CD1c-positive myeloid dendritic cell (primary cell): ENCODE results near the gene RNF166.

Experiments
- DNase-seq: peaks from one replicate; pipeline ENCODE4 v3.0.0-alpha.2; 2016; ENCODE audit errors: extremely low spot score

RNF166 gene

DNA sequence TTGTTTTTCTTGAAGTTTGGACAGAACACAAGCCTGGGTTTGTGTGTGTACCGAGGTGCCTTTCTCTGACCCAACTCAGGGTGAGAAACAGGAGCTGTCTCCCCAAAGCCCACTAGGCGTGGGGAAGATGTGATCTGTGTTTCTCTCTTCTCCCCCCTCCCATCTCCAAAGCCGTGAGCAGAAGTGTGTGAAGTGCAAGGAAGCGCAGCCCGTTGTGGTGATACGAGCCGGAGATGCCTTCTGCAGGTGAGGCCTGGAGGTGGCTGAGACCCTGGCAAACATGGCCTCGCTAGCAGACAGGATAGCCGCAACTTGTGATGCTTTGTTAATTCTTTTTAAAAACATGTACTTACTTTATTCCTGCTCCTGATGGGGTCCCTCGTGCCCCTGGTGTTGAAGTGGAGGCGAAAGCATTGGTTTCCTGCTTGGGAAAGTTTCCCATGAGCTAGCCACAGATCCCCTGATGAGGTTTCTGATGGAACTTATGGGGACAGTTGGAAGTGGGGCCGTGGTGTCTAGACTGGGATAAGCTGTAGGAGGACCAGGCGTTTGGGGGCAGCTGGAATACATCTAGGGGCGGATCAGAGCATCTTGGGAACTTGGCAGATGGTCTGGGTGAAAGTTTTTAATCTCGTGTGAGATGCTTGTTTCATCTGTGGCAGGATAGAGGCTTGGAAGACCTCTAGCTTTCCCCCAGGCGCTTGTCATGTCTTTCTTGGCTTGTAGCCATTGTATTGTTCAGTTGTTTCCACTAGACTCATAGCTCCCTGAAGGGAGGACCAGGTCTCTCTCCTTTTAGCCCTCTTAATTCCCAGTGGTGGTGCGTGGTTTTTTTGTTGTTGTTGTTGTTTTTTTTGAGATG, 988 bp upstream of the RNF166 start:
- no peak for DNase-seq

DNA sequence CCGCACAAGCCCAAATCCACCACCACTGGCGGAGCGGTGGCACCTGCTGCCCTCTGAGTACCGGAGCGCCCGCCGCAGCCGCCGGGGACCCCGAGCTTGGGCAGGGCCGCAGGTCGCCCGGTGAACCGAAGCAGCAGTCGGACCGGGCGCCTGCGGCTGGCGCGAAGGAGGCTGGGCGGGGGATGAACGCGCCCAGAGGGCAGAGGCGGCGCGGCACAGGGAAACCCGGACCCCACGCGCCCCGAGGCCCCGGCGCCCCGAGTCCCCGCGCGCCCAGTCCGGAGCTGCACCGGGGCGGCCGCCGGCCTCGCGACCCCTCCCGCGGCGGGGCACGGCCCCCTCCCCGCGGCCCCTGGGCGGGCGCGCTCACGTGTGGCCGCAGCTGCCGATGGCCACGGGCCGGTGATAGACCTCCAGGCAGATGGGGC, 393 bp downstream of the RNF166 start:
- no peak for DNase-seq

DNA sequence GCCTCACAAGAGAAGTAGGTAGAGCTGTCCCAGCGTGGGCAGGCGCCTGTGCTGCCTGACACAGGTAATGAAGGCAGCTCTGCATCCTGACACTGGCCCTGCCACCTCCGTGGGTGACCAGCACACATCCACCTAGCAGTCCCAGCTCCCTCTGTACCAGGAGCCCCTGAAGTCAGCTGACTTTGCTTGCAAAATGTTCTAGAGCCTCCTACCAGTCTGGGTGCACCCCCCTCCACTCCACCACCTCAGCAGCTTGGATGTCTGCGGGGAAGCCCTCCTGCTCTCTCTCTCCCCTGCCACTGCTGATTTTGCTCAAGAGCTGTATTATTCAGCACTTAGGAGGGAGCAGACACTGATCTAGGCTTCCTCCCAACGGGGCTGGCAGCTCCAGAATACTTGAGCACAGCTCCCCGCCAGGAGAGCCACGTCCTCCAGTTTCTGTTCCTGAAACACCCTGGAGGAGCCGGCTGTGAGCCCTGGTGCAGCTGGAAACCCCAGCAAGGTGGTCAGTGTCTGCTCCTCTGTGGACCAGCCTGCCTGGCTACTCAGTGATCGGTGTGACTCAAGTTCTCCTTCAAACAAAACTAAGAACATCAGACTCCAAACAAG, 1.0 kb downstream of the RNF166 start:
- DNase-seq = peak; percentile 82

DNA sequence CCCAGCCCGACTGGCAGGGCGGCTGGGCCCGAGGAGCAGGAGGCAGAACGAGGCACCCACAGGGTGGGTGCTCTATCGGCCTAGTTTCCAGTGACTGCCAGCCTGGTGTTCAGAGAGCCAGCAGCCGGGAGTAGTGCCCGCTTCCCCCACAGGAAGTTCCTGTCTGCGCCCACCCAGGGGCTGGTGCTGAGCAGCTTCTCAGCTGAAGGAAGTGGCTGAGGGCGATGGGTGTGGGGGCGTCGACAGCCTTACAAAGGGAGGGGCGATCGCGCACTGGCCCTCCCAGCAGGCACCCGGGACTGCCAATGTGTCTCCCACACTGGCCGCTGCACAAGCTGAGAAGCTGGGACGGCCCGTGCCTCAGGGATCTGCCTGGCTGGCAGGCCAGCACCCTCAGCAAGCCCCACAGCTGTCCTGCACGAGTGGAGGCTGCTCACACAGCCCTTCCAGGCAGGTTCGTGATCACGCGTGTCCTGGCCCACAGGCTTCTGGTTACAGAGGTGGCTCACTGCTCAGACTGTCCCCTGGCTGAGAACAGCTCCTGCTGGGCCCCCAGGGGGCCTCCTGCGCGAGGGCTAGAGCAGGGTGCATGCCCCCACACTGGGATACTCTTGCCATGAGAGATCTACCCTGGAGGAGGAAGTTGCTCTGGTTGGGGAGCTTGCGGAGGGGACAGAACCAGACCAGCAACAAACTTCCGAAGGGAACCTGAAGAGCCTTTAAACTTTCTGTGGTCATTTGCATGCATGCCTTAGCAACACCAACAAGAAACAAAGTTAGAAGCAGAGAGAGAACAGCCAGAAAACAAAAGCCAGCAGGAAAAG, 2.5 kb downstream of the RNF166 start:
- peak; percentile 94 for DNase-seq

DNA sequence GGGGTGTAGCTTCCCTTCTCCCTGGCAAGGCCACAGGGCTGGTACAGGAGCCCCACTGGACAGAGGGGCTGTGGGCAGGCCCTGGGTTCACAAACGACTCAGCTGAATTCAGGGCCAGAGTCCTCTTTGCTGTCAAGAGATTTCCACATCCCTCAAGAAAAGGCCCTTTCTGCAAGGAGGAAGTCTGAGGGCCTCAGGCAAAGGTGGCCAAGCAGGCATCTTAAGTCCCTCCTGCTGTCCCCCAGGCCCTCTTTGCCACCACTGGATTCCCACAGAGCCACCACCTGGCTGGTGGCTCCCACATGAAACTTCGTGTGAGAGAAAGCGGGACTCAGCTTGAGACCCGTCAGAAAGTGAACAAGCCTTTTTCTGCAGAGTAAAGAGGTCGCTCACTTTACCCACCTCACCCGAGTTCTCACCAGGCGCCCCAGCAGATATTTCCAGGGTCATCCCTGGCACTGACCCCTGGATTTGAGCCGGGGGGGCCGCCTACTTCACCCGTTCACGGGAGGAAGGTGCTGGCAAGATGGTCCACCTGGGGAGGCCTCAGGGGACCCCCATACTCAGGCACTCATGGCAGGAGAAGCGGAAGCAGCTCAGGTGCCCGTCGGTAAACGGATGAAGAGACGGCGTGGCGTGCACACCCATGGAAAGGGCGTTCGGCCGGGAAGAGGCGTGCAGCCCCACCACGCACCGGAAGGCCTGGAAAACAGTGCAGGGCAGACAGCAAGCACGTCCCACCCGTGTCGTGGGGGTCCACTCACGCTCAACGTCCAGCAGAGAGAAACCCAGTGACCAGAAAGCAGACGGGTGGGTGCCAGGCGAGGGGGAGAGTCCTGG, 3.6 kb downstream of the RNF166 start:
- DNase-seq = peak; percentile 66

DNA sequence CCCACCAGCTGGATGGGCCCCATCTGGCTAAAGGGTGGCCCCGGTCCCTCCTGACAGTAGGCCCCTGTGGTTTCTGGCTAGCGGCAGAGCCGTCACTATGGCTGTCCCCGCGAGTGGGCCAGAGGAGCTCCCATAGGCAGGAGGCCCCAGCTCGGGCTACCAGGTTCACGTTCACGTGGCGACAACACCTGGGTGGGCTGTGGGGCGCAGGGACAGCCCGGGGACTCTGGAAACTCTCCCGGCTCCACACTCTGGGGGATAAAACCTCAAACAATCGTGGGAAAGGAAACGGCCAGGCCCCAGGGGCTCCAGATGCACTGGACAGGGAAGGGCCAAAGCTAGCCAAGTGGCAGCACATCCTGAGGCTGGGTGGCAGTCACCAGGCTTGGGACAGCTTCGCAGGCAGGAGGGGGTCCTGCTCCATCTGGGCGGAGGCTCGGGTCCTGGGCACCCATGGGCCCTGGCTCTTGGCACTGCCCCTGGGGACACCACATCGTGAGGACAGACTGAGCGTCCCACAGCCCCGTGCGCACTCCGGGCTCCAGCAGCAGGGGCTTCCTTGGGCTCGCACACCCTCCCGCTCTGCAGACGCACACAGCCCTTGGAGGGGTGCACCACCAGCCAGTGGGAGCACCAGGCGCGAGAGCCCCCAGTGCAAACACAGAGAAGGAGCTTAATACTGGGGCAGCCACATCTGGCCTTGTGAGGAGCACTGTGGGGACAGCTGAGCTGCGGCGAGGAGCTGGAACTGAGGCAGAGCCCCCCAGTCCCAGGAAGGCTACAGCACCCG, 4.4 kb downstream of the RNF166 start:
- no peak for DNase-seq

DNA sequence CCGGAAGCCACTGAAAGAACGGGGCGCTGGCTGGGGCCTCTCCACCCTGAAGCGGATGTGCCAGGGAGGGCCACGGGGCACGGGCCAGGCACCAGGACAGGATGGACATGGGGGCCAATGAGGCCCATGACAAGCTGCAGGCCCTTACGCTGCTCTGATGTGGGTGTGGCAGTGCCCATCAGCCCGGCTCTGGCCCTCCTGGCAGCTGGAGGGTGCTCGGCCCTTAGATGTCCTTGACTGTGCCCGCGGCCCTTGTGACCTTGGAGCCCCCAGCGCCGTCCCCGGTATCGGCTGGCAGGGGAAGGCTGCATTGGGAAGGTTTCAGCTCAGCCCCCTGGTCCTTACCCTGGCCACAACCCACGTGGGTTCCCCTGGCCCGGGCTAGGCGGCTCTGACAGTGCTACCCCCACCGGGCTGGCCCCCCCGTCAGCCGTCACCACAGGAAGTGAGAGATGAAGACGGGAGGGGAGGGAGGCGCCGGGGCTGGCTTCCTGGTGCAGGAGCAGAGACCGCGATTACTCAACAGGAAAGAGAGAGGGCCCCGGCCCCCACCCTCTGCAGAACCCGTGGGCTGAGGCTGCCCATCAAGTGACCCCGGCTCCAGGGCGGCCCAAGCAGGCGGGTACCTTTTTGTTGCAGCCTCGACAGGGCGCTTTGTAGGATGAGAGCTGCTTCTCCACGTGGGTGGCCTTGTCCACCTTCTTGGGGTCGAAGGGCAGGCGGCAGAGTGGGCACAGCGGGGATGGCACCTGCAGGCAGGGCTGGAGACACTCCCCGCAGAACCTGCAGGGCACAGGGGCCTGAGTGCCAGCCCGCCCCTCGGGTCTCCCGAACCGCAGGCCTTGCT, 5.3 kb downstream of the RNF166 start:
- peak; percentile 97 for DNase-seq

DNA sequence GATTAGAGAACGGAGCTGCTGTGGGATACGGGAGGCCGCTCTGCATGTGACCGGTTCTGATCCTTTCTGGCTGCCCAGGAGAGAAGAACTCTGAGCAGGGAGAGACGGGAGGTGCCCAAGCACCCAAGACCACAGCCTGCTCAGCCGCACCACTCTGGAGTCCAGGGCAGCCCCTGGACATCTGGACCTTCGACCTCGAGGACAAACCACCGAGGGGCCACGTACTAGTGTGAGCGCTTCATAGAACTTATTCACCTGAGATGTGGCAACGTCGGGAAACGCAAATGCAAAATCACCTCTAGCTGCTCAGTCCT, 5.9 kb downstream of the RNF166 start:
- no peak for DNase-seq

DNA sequence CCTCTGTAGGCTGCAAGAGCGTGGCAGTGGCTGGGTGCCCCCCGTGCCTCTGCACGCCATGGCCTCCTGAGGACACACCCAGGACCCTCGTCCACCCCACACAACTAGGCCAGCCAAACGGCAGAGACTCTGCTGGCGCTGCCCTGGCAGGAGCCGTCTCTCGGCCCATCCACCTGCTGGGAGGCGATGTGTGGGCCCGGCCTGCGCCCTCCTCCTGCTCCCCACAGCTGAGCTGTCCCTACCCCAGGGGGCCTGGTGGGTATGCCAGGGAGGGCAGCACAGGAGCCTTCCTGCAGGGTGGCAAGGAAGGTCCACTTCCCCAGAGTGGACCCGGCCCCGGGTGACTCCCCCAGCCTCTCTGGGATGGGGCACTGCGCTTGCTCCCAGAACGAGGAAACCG, 7.0 kb downstream of the RNF166 start:
- DNase-seq = no peak

DNA sequence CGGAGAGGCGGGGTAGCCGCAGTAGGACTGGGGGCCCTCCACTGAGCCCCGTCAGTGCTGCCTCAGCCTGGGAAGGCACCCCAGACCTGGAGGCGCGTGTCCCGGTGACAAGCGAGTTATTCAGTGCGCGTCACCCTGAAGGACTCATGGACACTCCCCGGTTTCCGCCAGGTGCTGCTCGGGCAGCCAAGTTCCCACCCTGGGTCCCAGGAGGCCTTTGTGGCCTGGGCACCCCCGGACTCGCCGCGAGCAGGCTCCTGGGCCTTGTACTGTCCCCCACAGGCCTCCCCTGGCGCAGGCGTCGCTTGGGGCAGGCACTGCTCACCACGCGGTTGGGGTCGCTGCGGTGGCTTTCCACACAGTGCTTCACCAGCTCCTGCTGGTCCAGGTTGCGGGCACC, 7.6 kb downstream of the RNF166 start:
- DNase-seq = no peak

DNA sequence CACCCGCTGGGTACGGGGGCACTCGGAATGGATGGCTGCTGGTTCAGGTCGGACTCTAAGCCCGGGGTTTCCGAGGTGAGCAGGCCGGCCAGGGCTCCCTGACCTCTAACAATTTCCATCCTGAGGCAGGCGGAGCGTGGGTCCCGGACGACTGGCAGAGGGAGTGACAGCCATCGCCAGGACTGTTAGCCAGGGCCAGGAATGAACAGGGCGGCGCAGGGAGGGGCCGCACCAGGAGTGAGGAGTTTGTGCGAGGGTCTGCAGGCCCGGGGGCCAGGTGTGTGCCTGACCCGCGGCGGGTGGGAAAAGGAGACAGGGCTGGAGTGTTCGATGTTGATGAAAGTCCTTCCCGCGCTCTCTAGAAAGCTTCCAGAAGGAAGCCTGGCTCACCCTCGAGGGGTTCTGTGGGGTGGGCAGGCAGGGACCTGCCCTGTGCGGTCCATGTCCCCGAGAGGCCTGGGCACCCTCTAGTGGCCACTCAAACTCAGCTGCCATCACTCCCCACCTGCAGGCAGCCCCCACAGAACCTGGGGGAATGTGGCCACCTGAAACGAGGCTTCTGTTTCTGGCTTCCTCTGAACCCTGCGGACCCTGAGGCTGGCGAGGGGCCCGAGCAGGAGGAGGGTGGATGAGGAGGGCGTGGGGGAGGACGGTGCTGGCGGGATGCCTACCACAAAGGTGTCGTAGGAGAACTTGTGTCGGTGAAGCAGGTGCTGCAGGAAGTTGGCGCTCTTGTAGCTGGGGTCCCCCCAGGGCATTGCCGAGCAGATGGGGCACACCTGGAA, 8.2 kb downstream of the RNF166 start:
- DNase-seq = no peak

DNA sequence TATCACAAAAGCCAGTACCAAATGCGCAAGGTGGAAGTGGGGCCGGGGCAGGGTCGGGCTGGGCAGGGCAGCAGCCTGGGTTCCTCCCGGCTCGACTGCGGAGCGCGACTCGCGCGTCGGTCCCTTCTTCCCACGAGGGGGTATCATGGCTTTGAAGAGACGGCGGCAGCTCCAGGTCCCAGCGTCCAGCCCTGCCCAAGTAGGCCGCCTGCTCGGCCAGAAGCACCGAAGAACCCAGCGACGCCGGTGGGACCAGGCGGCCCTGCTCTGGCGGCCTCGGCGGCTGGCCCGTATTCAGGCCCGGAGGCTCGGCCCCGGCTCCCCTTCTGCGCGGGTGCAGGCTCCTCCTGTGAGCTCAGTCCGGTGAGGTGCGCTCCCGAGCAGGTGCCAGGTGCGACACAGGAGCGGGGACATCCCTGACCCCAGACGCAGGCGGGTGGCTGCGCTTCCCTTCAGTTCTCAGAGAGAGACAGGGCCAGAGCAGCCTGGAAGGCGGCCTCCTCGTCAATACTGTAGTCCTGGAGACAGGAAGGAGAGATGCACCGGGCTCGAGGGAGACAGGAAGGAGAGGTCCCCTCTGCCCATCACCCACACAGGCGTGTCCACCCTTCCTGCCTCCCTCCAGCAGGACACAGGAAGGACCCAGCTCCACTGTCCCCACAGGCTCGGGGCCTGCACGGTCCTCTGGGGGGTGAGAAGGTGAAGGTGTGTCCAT, 8.9 kb downstream of the RNF166 start:
- DNase-seq = no peak

DNA sequence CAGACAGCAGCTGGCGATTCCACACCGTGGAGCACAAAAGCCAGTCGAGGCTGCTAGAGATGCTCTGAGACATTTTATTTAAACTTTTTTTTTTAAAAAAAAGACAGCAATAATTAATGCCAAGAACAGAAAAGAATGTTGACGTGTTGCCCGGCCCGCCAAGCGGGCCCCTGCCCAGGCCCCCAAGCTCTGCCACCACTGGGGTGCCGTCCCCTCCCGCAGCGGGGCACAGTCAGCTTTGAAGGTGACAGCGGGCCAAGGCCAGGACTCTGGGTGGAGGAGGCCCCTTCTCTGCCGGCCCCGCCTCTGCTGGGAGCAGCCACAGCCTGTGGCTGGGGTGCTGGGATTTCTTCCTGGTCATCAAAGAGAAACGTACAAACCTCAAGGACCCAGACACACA, 9.8 kb downstream of the RNF166 start:
- DNase-seq = no peak

DNA sequence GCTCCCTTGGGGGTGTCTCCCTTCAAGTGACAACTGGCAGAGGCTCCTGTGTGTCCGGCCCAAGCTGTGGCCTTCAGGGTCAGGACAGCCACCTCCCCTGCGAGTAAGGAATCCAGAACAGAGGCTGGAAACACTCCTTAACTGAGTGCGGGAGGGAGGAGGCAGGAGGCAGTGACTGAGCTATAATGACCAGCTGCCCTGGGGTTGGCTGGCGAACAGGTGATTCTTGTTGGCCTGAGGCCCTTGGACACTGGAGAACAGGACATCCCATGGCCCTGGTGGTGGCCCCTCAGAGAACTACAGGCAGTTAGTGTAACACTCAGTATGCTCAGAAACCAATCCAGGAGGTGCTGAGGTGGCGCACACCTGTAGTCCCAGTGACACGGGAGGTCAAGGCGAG, 10.5 kb downstream of the RNF166 start:
- no peak for DNase-seq

DNA sequence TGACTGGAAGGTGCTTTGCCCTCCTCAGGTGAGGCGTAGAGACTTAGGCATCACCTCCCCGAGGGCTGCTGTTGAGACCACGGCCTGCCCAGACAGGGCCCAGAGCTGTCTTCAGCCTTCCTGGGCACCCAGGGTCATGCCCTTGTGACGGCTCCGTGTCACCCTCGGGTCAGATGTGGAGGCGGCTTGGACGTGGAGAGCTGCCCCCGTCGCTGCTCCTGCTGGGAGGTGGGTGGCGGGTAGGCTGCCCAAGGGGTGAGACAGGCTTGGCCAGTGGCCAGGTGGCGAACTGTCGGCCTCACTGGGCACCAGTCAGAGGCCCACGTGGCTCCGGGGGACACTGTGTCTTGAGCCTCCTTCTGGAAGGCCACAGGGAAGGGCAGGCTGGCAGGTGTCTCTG, 11.0 kb downstream of the RNF166 start:
- peak; percentile 60 for DNase-seq

DNA sequence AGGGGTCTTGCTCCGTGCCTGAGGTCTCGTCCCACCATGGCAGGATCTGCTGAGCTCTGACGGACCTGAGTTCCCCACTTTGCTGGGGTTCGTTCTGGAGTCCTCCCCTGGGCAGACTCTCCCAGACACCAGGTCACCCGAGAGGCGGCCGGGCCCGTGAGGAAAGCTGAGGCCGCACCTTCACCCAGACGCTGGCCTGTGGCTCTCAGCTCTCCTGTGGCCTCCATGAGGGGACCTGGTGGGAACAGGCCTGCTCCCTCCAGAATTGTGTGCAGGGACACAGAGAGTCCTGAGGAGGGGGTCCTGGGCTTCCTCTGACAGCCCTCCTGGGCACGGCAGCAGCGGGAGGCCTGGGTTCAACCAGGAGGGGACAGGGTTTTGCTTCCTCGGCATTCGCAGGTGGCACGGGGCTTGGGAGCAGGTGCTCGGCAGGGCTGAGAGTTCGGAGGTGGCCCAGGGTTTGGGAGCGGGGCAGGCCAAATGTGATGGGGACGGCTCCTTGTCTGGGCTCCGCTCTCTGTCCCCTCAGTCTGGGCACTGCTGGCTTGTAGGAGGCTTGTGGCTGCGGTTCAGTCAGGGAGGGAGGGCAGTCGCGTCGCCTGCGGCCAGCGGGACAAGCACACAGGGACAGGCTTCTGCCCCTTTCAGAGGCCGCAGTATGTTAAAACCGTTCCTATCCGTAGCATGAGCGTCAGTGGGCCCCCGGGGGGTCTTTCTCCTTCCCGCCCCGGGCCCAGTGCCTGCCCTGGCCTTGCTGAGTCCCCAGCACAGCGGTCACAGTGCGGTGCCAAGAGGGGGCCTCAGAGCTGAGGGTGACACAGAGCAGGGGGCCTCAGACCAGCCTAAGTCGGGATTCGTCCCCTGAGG, 11.8 kb downstream of the RNF166 start:
- DNase-seq = no peak

DNA sequence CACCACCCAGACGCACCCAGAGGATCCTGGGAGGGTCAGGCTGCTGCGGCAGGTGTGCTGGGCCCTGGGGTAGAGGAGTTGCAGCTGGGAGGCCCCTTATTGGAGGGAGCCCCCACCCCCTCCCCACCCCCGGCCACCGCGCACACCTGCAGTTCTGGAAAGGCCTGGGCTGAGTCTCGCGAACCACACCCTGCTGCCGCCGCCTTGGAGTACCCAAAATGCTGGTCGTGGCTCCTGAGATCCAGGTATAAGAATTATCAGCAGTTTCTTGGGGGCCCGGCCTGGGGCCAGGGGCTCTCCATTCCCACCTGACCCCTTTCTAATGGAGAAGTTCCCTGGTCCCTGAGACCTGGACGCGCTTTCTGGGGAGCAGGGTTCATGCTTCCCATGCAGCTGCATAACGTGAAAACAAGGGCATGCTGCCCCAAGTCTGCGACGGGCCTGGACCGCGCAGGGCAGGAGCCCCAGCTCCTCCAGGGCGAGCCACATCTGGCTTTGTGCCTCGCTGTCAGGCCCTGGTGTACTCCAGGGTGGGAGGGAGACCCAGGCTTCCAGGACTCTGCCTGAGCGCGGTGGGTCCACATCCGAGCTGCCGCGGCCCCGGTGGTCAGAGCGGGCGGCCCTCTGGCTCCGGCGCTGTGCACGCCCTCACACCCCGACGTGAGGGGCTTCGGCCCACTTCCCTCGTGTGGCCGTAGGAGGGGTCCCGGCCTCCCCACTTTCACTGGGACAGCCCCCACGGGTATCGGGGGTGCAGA, 12.6 kb downstream of the RNF166 start:
- DNase-seq = no peak
